Transverse colon (tissue), 4 donors: ENCODE results near the gene SRPK3. TPM values are rescaled to one million over a fixed set of nuclear protein-coding genes. Genes with fewer than 3 reads are reported as not detected.

Experiments
- DNase-seq: peaks from one replicate; pipeline ENCODE4 v3.0.0-alpha.2; 2019
- H3K27ac ChIP-seq, 4 donors: fragments of 200-600 bp; sonication (generic); 2 replicates each; pipeline ENCODE4 v1.5.1; 2016 to 2018; ENCODE audit warnings: inconsistent platforms in 4 of 4
- H3K27me3 ChIP-seq: fragments of 200-600 bp; sonication (generic); 2 replicates; pipeline ENCODE4 v1.5.1; 2017; ENCODE audit warnings: inconsistent platforms
- H3K36me3 ChIP-seq, 4 donors: fragments of 200-600 bp; sonication (generic); 2 replicates each; pipeline ENCODE4 v1.5.1; 2017 to 2019; ENCODE audit warnings: inconsistent platforms in 4 of 4
- H3K4me1 ChIP-seq, 4 donors: fragments of 200-600 bp; sonication (generic); 2 replicates each; pipeline ENCODE4 v1.5.1; 2017 to 2020; ENCODE audit warnings: inconsistent platforms in 4 of 4
- H3K4me3 ChIP-seq, 4 donors: fragments of 200-600 bp; sonication (generic); 1 replicate in 1 of 4; 2 replicates in 3 of 4; pipeline versions ENCODE4 v1.5.1 to v1.6.1; 2017 to 2019; ENCODE audit warnings: inconsistent platforms in 4 of 4
- H3K9me3 ChIP-seq, 2 donors: fragments of 200-600 bp; sonication (generic); 2 replicates each; pipeline ENCODE4 v1.5.1; 2017 to 2019; ENCODE audit warnings: inconsistent platforms in 2 of 2
- EP300 ChIP-seq: sonication (generic); formaldehyde crosslinking; IDR thresholded peaks from one replicate; pipeline ENCODE4 v1.6.1; 2017; ENCODE audit warnings: antibody characterized with exemption, low read depth
- POLR2A ChIP-seq: fragments of 450-650 bp; IDR thresholded peaks from one replicate; pipeline ENCODE4 v1.6.1; 2016; ENCODE audit warnings: antibody characterized with exemption, mild to moderate bottlenecking, moderate library complexity
- POLR2AphosphoS5 ChIP-seq, 3 donors: sonication (generic); formaldehyde crosslinking; IDR thresholded peaks; one replicate each; pipeline ENCODE4 v1.6.1; 2016; ENCODE audit warnings: antibody characterized with exemption in 3 of 3
- WGBS, 2 donors: methylation state at CpG; one replicate each; pipeline ENCODE4 v1.1.5; 2018; ENCODE audit warnings: low coverage in 1 of 2; 5-methylcytosine and 5-hydroxymethylcytosine counted together
- in situ Hi-C, 4 donors: fragments of 200-750 bp; cut with MboI; loops; one replicate each; pipeline versions ENCODE4 v1.15.0 to v1.15.1; 2017; ENCODE audit warnings: low sequenced_read_pairs in 3 of 4, low pct_ligation_motif_present in 1 of 4, low pct_unique_long_range_greater_than_20kb in 1 of 4
- intact Hi-C: fragments of 100-400 bp; cut with DNase I; formaldehyde crosslinking; loops from one replicate; pipeline ENCODE4 v1.15.1; 2023; ENCODE audit warnings: low total_unique reads
- total RNA-seq, 4 donors: library from RNA; depleted of rRNA; stranded (reverse); fragments of >200 nt; gene quantifications; one replicate each; pipeline ENCODE4 v1.1.0, GENCODE V29; 2016
- TF ChIP-seq, protein P1 (sequence below), 5 experiments: fragments of 200-600 bp in 3 of 5; fragments of 450-650 bp in 2 of 5; sonication (generic) in 3 of 5; IDR thresholded peaks; 1 replicate in 2 of 5; 2 replicates in 3 of 5; pipeline ENCODE4 v1.5.1; 2016 to 2017; ENCODE audit warnings: antibody characterized with exemption in 5 of 5, inconsistent platforms in 3 of 5, mild to moderate bottlenecking in 2 of 5, moderate library complexity in 1 of 5

Gene SRPK3
- total RNA-seq, 4 donors from 2014 or later, result 0.64 to 3.8 (median 1.3) TPM

DNA sequence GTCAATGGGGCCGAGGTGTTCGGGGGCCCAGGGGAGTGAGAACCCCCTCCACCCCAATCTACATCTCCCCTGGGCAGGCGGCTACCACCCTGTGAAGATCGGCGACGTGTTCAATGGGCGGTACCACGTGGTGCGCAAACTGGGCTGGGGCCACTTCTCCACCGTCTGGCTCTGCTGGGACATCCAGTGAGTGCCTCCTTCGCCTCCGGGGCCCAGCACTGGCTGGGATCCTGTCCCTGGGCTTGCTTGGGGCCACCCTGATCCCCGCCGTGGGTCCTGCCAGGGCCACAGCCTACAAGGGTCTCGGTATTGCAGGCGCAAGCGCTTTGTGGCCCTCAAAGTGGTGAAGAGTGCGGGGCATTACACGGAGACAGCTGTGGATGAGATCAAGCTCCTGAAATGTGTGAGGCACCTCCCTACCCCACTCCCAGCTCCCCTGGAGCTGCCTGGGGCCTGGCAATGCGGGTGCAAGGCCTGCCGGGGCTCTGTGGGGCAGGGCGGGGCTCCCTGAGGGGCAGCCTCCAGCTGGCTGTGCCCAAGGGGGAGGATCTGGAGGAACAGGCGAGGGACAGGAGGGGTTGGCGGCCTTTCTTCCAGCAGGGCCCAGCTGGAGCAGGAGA is 697 bp downstream of the SRPK3 start:
- intact Hi-C loops (no loop called here), in situ Hi-C loops (loop anchor here in 1 of 4 donors (25.0 kb wide), 1 partner anchor 156 kb away; the partner anchor contains the start of genes ARHGAP4, NAA10 and RENBP)
- Histone ChIP-seq H3K4me1 (peaks cover 4 to 21% (median 11%) of the 10 kb centered on the region in 4 donors), H3K27ac (peak overlapping the region; percentile 64 to 80 (median 79)), H3K36me3 (no peaks in the 10 kb centered on the region), H3K27me3 (peaks cover 3% of the 10 kb centered on the region), H3K9me3 (no peaks in the 10 kb centered on the region), H3K4me3 (peak overlapping the region in 1 of 4 donors; percentile 13)
- no peak for TF ChIP-seq EP300
- TF ChIP-seq, protein P1, sequence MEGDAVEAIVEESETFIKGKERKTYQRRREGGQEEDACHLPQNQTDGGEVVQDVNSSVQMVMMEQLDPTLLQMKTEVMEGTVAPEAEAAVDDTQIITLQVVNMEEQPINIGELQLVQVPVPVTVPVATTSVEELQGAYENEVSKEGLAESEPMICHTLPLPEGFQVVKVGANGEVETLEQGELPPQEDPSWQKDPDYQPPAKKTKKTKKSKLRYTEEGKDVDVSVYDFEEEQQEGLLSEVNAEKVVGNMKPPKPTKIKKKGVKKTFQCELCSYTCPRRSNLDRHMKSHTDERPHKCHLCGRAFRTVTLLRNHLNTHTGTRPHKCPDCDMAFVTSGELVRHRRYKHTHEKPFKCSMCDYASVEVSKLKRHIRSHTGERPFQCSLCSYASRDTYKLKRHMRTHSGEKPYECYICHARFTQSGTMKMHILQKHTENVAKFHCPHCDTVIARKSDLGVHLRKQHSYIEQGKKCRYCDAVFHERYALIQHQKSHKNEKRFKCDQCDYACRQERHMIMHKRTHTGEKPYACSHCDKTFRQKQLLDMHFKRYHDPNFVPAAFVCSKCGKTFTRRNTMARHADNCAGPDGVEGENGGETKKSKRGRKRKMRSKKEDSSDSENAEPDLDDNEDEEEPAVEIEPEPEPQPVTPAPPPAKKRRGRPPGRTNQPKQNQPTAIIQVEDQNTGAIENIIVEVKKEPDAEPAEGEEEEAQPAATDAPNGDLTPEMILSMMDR (IDR thresholded peaks at IDR 0.05), result no peak
- 68% methylated on average over 20 of the region's 24 CpGs; no CpG with 5 or more reads in 1 of the 2 donors for WGBS, 2 donors
- no peak for DNase-seq

DNA sequence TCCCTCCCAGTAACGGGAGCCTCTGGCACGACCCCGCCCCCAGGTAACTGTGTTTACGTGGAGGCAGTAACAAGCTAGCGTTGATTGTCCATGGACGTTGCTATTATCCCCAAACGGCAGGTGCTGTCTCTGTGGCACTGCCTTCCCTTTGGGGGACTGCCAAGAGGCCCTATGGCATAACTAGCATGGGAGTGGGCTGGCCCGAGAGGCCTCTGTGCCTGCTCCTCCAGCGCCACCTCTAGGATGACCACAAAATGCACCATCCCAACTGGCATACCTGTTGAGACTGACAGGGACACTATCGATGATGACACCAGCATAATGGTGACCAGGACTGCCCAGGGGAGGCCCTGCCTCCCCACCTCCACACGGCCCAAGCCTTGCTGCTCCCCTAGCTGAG is 1.5 kb downstream of the SRPK3 start:
- no peak for DNase-seq
- WGBS, 2 donors, result 43% methylated on average over 11 of the region's 11 CpGs; no CpG with 5 or more reads in 1 of the 2 donors
- H3K9me3 ChIP-seq, result no peaks in the 10 kb centered on the region
- intact Hi-C loops, result no loop called here
- TF ChIP-seq POLR2A (no peak), EP300 (no peak), POLR2AphosphoS5 (IDR thresholded peaks at IDR 0.05) (no peak)
- TF ChIP-seq, protein P1 (IDR thresholded peaks at IDR 0.05), result no peak
- H3K27ac ChIP-seq, result peak overlapping the region in 3 of 4 donors; percentile 79 to 80 (median 79)
- peaks cover 4 to 21% (median 11%) of the 10 kb centered on the region in 4 donors for H3K4me1 ChIP-seq
- no peaks in the 10 kb centered on the region for H3K36me3 ChIP-seq
- no peak overlapping the region for H3K4me3 ChIP-seq
- H3K27me3 ChIP-seq, result peaks cover 3% of the 10 kb centered on the region
- in situ Hi-C loops, result loop anchor here in 1 of 4 donors (25.0 kb wide), 1 partner anchor 155 kb away; the partner anchor contains the start of genes ARHGAP4, NAA10 and RENBP

DNA sequence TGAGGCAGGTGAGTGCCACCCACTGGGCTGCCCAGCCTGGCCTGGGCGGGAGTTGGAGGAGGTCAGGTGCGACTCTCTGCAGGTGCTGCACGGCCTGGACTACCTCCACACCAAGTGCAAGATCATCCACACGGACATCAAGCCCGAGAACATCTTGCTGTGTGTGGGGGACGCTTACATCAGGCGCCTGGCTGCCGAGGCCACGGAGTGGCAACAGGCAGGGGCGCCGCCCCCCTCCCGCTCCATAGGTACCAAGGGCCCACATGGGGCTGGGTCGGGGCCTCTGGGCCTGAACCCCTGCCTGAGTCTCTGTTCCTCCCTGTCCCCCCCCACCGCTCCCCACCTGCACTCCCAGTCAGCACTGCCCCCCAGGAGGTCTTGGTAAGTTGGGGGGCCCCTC is 2.0 kb downstream of the SRPK3 start:
- in situ Hi-C loops (loop anchor here in 1 of 4 donors (25.0 kb wide), 1 partner anchor 154 kb away; the partner anchor contains the start of genes ARHGAP4, NAA10 and RENBP), intact Hi-C loops (no loop called here)
- Histone ChIP-seq H3K4me1 (peaks cover 4 to 21% (median 11%) of the 10 kb centered on the region in 4 donors), H3K27ac (no peak overlapping the region), H3K27me3 (peaks cover 3% of the 10 kb centered on the region), H3K4me3 (no peak overlapping the region), H3K9me3 (no peaks in the 10 kb centered on the region), H3K36me3 (no peaks in the 10 kb centered on the region)
- WGBS, 2 donors, result 93% methylated on average over 14 of the region's 14 CpGs; no CpG with 5 or more reads in 1 of the 2 donors
- no peak for DNase-seq
- no peak for TF ChIP-seq EP300
- TF ChIP-seq, protein P1 (IDR thresholded peaks at IDR 0.05), result no peak
- no peak for TF ChIP-seq POLR2AphosphoS5 (IDR thresholded peaks at IDR 0.05)
- no peak for TF ChIP-seq POLR2A

GRCh38 chrX:153783378-153784013 is 2.7 kb downstream of the SRPK3 start:
- Histone ChIP-seq H3K4me1 (peaks cover 4 to 21% (median 11%) of the 10 kb centered on the region in 4 donors), H3K27ac (no peak overlapping the region), H3K4me3 (no peak overlapping the region), H3K9me3 (no peaks in the 10 kb centered on the region), H3K36me3 (no peaks in the 10 kb centered on the region), H3K27me3 (peaks cover 3% of the 10 kb centered on the region)
- no peak for DNase-seq
- WGBS, 2 donors, result 89% methylated on average over 21 of the region's 24 CpGs; no CpG with 5 or more reads in 1 of the 2 donors
- TF ChIP-seq EP300 (no peak), POLR2A (no peak), POLR2AphosphoS5 (IDR thresholded peaks at IDR 0.05) (no peak)
- TF ChIP-seq, protein P1 (IDR thresholded peaks at IDR 0.05), result no peak
- in situ Hi-C loops, result loop anchor here in 1 of 4 donors (25.0 kb wide), 1 partner anchor 154 kb away; the partner anchor contains the start of genes ARHGAP4, NAA10 and RENBP
- intact Hi-C loops, result no loop called here
